ENCODE measurements around the gene FANCD2.
"Not testable (repeated sequence)": the region's sequence is repeated elsewhere in the genome, so short reads cannot be mapped to it uniquely, and the experiment has no call there.

The FANCD2 gene

DNA sequence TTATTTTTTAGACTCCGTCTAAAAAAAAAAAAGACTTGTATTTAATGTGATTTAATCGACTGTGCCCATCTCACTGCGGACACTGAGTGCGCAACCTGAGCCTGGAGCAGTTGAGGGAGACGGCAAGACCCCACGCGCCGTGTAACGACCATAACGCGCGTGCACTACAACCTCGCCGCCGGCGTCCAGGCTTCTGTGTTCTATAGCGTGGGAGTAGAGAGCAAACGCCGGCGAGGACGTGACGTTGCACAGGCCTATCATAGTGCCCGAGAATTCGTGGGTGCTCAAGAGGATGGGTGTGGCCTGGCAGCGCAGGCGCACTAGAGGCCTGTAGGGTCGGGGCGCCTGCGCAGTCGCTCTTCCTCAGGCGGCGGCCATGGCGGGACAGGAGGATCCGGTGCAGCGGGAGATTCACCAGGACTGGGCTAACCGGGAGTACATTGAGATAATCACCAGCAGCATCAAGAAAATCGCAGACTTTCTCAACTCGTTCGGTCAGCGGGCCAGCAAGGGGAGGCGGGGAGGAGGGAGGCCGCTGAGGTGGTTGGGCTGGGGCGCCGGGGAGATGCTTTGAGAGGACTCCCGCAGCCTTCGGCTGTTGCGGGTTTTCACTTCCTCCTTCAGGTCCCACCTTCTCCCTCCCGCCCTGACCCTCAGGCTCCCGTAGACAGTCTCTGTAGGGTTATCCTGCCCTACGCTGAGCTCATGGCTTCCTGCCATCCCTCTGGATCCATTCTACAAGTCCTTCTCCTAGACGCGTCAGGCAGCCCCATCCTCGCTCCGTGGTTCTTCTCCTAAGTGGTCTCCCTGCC, 89.3 kb downstream of the FANCD2 start, which contains the start of gene BRK1:
Gene BRK1, plus strand, starts transcription at position 350 of the 812 bp plus-strand sequence. Its CDS starts 27 bp downstream, at position 377.
- DNase-seq: peak; percentile 95

- no peak for DNase-seq
These were observed 89.9 kb downstream of the FANCD2 start for GRCh38 chr3:10116138-10116460.

DNA sequence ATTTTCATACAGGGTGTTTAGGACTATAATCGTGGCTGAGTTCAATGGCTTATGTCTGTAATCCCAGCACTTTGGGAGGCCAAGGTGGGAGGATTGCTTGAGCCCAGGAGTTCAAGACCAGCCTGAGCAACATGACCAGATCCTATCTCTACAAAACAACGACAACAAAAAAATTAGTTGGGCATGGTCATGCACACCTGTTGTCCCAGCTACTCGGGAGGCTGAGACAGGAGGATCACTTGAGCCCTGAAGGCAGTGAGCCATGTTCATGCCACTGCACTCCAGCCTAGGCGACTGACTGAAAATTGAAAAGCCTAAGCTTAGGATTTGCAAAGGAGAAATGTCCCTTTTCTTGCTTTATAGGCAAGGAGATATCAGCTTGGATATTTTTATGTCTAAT, 90.7 kb downstream of the FANCD2 start:
- DNase-seq: no peak

DNA sequence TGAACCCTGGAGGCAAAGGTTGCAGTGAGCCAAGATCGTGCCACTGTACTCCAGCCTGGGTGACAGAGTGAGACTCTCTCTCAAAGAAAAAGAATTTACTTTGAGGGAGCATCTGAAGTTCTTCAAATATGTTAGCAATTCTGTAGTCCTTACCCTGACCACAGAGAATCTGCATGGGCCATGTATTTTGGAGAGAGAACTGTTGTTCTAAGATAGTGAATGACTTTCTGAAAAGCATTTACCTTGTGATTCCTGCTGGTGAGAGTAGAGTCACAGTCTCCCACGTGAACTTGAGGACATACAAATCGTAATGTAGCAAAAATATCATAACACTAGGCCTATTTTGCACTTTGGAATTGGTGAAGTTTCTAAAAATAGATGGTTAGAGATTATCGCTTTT, 93.1 kb downstream of the FANCD2 start:
- no peak for DNase-seq

DNA sequence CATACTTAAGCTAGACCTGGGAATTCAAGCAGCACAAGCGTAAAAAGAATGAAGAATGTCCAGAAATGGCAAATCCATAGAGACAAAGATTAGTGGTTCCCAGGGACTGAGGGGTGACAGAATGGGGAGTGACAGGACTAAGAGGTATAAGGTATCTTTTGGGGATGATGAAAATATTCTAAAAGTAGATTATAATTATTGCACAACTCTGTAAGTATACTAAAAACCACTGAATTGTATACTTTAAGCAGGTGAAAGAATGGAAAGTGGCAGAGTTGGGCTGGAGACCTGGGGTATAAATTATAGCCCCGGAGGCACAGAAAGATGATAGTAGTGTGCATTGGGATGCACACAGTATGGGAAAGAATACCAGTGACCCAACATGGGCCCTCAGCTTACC, 94.8 kb downstream of the FANCD2 start:
- no peak for DNase-seq

GRCh38 chr3:10122724-10123123, 96.5 kb downstream of the FANCD2 start:
- no peak for DNase-seq

DNA sequence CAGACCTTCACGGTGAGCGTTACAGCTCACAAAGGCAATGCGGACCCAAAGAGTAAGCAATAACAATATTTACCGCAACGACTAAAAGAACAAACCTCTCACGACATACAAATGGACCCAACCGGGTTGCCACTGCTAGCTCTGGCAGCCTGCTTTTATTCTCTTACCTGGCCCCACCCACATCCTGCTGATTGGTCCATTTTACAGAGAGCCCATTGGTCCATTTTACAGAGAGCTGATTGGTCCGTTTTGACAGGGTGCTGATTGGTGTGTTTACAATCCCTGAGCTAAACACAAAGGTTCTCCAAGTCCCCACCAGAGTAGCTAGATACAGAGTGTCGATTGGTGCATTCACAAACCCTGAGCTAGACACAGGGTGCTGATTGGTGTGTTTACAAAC, 109.6 kb downstream of the FANCD2 start:
- not testable (repeated sequence) for DNase-seq

GRCh38 chr3:10136426-10137005, 110.3 kb downstream of the FANCD2 start:
- no peak for DNase-seq

GRCh38 chr3:10137178-10137577, 110.9 kb downstream of the FANCD2 start:
- no peak for DNase-seq

DNA sequence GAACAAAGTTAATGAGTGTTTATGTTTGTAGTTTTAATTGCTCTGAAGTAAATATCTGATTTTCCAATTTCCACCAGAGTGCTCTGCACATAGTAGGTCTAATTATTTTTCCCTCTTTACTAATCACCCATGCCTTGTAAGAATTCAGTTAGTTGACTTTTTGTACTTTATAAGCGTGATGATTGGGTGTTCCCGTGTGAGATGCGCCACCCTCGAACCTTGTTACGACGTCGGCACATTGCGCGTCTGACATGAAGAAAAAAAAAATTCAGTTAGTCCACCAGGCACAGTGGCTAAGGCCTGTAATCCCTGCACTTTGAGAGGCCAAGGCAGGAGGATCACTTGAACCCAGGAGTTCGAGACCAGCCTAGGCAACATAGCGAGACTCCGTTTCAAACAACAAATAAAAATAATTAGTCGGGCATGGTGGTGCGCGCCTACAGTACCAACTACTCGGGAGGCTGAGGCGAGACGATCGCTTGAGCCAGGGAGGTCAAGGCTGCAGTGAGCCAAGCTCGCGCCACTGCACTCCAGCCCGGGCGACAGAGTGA, 114.8 kb downstream of the FANCD2 start:
- no peak for DNase-seq

- no peak for DNase-seq
These were observed 116.7 kb downstream of the FANCD2 start for GRCh38 chr3:10142707-10143560.

GRCh38 chr3:10145685-10146084, 119.4 kb downstream of the FANCD2 start:
- DNase-seq: no peak

DNA sequence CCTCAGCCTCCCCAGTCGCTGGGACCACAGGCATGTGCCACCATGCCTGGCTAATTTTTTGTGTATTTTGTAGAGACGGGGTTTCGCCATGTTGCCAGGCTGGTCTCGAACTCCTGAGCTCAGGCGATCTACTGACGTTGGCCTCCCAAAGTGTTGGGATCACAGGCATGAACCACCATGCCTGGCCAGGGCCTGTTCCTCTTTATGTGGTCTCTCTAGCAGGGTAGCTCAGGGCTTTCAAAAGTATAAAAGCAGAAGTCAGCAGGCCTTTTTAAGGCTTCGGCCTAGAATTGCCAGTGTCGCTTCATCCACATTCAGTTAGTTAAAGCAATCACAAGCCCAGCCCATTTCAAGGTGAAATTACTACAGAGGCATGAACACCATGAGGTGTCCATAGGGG, 123.0 kb downstream of the FANCD2 start:
- DNase-seq: no peak

GRCh38 chr3:10150987-10151386, 124.8 kb downstream of the FANCD2 start:
- DNase-seq: no peak

Data from stimulated activated CD4-positive, alpha-beta T cell treated with anti-CD3 and anti-CD28 coated beads, Interleukin-4, amount 100 ng/mL, for 24 hours (primary cell).